GM12873 (cell line): ENCODE results near the gene PCCA.

Source experiments
- TF ChIP-seq, protein P1 (sequence below): IDR thresholded peaks from 2 replicates; pipeline ENCODE4 v1.5.1; 2012; ENCODE audit warnings: low read depth, mild to moderate bottlenecking, moderate library complexity, low read length, control low read depth; ENCODE audit not compliant: insufficient read depth; ENCODE audit errors: missing control alignments

PCCA gene

DNA sequence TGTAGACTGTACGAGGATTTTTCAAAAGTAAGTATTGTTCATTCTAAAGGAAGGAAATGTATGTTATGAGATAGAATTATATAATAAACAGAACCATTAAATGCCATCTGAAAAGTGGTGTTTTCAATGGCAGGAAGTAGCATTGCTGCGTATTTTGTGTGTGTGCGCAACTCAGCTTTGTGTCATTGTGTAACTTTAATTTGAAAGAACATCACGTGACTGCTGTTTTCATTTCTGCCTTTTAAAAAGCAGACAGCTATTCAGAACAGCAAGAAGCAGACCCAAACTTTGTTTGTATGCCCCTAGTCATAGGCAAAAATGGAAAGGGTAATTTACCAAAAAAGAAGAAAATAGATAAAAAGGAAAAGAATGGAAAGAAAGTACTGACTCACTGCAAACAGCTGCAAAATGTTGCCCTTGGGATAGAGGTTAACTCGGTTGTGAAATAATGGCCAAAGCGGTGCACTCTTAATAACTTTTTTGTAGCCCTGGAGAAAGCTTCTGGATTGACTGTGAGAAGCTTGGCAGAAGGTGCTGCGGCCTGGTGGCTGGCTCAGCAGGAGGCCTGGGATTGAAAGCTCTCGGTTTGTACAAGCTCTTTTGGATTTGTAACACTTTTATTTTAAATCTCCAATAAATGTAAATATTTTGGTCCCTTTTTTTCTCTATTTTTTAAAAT lies 402.4 kb downstream of the PCCA start:
- TF ChIP-seq, protein P1, sequence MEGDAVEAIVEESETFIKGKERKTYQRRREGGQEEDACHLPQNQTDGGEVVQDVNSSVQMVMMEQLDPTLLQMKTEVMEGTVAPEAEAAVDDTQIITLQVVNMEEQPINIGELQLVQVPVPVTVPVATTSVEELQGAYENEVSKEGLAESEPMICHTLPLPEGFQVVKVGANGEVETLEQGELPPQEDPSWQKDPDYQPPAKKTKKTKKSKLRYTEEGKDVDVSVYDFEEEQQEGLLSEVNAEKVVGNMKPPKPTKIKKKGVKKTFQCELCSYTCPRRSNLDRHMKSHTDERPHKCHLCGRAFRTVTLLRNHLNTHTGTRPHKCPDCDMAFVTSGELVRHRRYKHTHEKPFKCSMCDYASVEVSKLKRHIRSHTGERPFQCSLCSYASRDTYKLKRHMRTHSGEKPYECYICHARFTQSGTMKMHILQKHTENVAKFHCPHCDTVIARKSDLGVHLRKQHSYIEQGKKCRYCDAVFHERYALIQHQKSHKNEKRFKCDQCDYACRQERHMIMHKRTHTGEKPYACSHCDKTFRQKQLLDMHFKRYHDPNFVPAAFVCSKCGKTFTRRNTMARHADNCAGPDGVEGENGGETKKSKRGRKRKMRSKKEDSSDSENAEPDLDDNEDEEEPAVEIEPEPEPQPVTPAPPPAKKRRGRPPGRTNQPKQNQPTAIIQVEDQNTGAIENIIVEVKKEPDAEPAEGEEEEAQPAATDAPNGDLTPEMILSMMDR = no peak

DNA sequence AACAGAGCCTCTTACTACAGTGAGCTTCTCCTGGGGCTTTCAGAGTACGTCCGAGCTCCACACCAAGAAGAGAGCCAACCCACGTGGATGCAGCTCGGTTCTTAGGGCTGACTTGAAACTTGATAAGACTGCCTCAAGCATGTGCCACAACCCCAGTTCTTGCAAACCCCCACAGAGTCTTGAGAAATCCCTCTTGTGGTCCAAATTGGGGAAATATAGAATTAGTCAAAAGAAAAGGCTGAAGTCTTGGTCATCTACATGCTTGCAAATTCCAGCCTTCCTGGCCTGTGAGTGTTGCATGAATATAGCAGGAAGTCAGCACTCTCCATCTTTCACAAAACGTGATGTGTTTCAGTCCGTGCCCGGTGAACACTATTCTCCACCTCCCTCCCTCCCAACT lies 404.5 kb downstream of the PCCA start:
- TF ChIP-seq, protein P1 = no peak

DNA sequence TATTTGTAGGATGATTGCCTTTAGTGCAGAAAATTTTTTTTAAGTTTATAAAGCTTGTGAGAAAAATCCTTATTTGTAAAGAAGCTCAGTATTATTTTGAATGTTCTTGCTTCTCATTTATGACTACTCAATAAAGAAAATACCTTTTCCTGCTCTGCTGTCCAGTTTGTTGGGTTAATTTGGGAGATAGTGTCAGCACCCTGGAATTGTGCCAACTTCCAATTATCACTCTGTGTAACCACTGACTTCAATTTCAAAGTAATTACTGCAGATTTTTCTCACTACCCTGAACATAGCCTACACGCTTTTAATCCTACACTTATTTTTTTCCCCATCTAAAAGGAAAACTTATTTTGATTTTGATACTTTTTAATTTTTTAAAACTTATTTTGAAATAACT lies 406.6 kb downstream of the PCCA start:
- TF ChIP-seq, protein P1 = no peak

DNA sequence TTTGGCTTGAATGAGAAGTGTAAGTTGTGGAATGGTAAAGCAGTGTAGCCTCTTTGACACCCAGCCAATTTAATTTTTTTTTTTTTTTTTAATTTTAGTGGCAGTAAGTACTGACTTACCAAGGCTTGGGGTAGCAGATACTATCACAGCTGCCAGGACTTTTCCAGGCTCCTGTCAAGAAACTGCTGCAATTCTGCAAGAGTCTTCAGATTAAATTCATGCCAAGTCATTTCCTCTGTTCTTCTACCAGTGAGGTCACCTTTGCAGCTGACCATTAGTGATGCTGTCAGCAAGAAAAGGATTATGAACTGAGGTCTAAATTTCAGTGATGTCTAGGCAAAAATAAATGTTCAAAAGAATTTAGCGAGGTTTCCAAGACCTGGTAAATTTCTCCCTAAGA lies 408.5 kb downstream of the PCCA start:
- TF ChIP-seq, protein P1 = no peak

DNA sequence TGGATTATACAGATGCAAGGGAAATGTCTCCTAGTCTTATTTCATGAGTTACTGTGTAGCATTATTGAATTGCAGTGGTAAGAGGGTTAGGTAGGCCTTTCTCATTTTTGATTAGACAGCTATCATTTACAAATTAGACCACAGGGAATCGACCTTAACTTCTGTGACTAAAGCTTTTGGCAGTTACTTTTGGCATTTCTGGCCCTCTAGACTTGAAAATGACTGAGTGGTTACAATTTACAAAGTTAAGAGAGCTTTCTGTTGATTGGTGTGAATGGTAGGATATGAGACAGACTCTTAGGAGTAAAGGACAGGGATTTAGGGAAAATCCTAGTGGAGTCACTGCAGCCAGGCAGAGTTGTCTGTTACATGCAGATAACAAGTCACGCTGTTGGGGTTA lies 413.6 kb downstream of the PCCA start:
- TF ChIP-seq, protein P1 = no peak

DNA sequence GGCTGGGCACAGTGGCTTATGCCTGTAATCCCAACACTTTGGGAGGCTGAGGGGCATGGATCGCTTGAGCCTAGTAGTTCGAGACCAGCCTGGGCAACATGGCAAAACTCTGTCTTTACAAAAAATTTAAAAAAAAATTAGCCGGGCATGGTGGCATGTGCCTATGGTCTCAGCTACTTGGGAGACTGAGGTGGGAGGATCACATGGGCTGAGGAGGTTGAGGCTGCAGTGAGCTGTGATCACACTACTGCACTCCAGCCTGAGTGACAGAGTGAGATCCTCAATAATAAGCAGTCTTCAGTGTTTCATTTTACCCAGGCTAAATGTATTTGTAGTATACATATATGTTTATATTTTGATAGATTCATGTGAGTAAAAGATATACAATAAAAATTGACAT lies 414.7 kb downstream of the PCCA start:
- TF ChIP-seq, protein P1 = no peak

DNA sequence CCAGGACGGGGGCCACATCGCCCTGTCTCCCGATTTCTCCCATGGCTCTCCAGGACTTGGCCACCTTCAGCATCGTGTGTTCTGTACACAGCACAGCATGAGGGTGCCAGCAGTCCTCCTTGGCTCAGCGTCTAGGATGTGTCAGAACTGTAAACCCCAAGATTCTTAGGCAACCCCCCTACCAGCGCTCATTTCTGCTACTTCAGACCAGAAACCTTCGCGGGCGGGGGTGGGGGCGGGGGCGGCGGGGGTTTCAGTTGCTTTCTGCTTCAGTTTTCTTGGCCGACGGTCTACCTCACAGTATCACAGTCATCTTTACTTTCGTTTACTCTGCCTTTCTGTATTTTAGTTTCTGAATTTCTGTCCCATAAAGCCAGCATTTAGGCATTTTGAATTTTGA lies 417.3 kb downstream of the PCCA start:
- TF ChIP-seq, protein P1 = no peak
